Measurements from ENCODE around the gene DNAL1.
A peak's percentile ranks its signal among the peaks of the same experiment; 100 is the strongest.

The DNAL1 gene

GRCh38 chr14:73726025-73726961 lies 81.5 kb downstream of the DNAL1 start:
- DNase-seq: no peak

- DNase-seq: no peak
Measured at GRCh38 chr14:73727166-73727565, 82.4 kb downstream of the DNAL1 start.

GRCh38 chr14:73728717-73729330 lies 84.0 kb downstream of the DNAL1 start:
- peak; percentile 64 for DNase-seq

- DNase-seq: no peak
Measured at GRCh38 chr14:73729556-73730265, 84.9 kb downstream of the DNAL1 start.

- DNase-seq: no peak
Measured at GRCh38 chr14:73731111-73731510, 86.3 kb downstream of the DNAL1 start.

- DNase-seq: no peak
Measured at GRCh38 chr14:73732006-73732405, 87.2 kb downstream of the DNAL1 start.

- DNase-seq: no peak
Measured at GRCh38 chr14:73736842-73737241, 92.1 kb downstream of the DNAL1 start.

GRCh38 chr14:73738518-73739173 lies 93.9 kb downstream of the DNAL1 start:
- DNase-seq: no peak

GRCh38 chr14:73739174-73739898 lies 94.5 kb downstream of the DNAL1 start:
- no peak for DNase-seq

GRCh38 chr14:73739899-73740617 lies 95.3 kb downstream of the DNAL1 start:
- no peak for DNase-seq

- DNase-seq: no peak
Measured at GRCh38 chr14:73740618-73741326, 96.0 kb downstream of the DNAL1 start.

GRCh38 chr14:73741386-73741875 lies 96.6 kb downstream of the DNAL1 start:
- peak; percentile 84 for DNase-seq

- no peak for DNase-seq
Measured at GRCh38 chr14:73741876-73742519, 97.2 kb downstream of the DNAL1 start.

- no peak for DNase-seq
Measured at GRCh38 chr14:73742520-73743238, 97.9 kb downstream of the DNAL1 start.

GRCh38 chr14:73743431-73743931 lies 98.7 kb downstream of the DNAL1 start:
- DNase-seq: no peak

GRCh38 chr14:73744175-73744867 lies 99.5 kb downstream of the DNAL1 start:
- DNase-seq: no peak

GRCh38 chr14:73744874-73745529 lies 100.2 kb downstream of the DNAL1 start:
- DNase-seq: no peak
